ENCODE results near the gene GGCT.

DNA sequence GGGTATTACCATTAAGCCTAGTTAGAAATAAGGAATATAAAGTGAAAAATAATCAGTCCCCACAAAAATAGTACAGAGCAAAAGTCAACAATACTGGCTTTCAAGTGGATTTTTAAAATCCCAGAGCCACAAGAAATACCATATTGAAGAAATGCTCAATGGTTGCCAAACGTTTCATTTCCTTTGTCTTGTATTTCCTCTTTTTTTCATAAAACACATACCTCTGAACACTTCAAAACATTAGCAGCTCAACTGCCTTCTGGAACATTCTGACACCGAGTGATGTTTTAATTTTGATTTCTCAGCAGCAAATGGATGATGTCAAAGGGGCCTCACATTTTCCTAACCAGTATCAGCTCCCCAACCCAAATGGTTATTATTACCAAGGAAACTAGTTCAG, 36.6 kb downstream of the GGCT start:
- no peak for TF ChIP-seq POLR2A (IDR thresholded peaks at IDR 0.05)
- TF ChIP-seq EP300 (IDR thresholded peaks at IDR 0.05), result no peak
- TF ChIP-seq, protein P1, sequence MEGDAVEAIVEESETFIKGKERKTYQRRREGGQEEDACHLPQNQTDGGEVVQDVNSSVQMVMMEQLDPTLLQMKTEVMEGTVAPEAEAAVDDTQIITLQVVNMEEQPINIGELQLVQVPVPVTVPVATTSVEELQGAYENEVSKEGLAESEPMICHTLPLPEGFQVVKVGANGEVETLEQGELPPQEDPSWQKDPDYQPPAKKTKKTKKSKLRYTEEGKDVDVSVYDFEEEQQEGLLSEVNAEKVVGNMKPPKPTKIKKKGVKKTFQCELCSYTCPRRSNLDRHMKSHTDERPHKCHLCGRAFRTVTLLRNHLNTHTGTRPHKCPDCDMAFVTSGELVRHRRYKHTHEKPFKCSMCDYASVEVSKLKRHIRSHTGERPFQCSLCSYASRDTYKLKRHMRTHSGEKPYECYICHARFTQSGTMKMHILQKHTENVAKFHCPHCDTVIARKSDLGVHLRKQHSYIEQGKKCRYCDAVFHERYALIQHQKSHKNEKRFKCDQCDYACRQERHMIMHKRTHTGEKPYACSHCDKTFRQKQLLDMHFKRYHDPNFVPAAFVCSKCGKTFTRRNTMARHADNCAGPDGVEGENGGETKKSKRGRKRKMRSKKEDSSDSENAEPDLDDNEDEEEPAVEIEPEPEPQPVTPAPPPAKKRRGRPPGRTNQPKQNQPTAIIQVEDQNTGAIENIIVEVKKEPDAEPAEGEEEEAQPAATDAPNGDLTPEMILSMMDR (IDR thresholded peaks at IDR 0.05), result no peak
- TF ChIP-seq POLR2AphosphoS5 (IDR thresholded peaks at IDR 0.05), result no peak

Data from stomach (tissue), 4 donors.